ENCODE measurements around the gene OPN1SW.

The OPN1SW gene, protein sequence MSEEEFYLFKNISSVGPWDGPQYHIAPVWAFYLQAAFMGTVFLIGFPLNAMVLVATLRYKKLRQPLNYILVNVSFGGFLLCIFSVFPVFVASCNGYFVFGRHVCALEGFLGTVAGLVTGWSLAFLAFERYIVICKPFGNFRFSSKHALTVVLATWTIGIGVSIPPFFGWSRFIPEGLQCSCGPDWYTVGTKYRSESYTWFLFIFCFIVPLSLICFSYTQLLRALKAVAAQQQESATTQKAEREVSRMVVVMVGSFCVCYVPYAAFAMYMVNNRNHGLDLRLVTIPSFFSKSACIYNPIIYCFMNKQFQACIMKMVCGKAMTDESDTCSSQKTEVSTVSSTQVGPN
- 0 to 0.09 reads per million in 2 donors for total RNA-seq

DNA sequence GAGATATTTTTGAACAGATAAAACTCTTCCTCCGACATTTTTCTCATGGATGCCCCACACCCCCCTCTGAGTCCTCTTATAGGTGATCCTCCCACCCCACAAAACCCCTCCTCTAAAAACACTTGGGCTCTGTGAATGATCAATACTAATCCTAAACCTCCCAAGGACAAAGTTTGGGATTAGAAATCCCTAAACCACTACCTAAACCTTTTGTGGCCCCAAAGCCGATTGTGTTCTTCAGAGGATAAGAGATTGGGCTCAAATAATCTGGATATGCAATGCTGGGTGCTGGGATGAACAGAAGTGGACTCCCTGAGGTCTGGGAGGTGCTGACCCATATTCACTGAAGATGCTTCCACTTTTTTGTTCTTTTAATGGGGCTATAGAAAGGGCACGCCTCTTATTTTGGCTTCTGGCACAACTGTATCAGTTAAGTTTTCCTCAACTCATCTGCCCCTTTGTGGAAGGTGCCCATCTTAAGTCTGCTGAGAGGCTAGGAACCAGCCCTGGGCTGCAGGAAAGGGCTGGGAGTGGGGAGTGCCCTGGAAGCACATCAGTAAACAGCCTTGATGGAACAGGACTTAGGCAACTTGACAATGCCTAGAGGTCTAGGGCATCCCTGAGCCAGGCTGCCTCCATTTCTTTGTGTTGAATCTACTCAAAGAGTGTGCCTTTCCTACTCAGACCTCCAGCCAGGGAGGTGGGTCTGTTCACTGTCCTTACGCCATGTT, at the start of gene OPN1SW:
Gene OPN1SW (minus strand): TSS at position 51 of the 731 bp plus-strand sequence. CDS start 13 bp downstream, at position 38.
- DNase-seq = no peak

DNA sequence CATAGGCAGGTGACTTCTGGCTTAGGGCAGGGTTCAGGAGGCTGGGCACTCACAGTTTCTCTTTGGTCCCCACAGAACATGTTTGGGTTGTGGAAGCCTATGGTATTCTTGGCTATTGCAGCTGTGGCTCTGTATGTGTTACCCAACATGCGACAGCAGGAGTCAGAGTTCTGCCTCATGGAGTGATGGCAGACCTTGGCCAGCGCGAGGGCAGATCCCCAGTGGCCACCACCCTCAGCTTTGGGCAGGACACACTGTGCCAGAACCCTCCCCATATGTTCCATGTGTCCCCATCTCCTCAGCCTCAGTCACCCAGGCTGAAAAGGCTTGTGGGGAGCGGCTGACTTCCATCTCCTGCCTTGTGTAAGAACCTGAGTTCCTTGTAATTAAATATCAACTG, 46.1 kb upstream of the OPN1SW start:
- DNase-seq = no peak

DNA sequence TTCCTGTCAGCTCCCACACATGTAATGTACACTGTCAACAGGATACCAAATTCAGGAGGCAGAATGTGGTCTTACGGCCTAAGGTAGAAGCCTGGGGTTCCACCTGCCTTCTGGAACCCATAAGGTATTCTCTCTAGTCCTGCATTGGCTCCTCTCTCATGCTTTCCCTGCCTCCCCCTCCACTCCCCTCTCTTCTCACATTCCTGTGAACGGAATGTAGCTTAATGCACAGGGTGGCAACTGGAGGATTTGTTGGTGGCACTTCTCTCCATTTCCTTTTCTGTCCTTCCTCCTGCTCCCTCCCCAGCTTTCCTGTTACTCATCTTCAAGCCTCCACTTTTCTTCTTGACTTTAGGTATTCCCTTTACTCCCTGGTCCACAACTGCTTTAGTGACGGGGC, 43.1 kb upstream of the OPN1SW start:
- no peak for DNase-seq

DNA sequence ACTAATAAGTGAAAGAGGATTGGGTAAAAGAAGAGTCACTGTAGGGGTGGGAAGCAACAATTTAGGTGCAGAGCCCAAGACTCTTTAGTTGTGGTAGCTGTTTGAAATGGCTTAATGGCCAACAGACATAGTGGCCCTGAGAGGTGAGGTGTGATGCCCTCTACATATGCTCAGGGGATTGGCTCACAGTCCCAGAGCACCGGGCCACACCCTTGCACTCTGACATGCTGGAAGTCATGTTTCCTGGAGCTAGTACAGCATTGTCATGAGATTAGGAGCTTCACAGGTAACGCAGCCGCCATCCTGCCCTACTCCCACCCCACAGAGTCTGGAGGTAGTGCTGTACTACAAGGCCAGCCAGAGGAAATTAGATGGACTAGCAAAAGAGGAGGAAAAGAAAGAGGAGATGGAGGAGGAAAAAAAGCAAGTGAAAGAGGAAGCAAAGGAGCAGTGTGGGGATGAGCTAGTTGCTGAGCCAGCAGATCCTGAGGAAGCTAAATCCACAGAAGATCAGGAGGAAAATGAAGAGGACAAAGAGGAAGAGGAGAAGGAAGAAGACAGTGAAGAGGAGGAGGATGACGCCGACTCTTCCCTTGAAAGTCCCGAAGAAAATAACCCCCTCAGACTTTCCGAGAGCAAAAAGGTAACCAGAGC, 39.8 kb upstream of the OPN1SW start:
- DNase-seq = no peak

DNA sequence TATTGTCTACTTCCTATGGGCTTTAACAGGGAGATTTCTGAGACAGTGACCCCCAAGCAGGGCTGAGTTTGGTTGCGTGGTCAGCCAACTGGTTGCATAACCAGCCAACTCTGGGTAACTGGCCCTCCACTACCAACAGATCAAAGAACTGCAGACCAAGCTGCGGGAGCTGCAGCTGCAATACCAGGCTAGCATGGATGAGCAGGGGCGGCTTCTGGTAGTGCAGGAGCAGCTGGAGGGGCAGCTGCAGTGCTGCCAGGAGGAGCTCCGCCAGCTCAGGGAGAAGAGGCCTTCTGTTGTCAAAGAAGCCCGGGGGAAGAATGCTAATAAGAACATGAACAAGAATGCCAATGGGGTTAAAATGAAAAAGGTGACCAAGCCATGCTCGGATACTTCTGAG, 38.9 kb upstream of the OPN1SW start:
- DNase-seq = no peak

DNA sequence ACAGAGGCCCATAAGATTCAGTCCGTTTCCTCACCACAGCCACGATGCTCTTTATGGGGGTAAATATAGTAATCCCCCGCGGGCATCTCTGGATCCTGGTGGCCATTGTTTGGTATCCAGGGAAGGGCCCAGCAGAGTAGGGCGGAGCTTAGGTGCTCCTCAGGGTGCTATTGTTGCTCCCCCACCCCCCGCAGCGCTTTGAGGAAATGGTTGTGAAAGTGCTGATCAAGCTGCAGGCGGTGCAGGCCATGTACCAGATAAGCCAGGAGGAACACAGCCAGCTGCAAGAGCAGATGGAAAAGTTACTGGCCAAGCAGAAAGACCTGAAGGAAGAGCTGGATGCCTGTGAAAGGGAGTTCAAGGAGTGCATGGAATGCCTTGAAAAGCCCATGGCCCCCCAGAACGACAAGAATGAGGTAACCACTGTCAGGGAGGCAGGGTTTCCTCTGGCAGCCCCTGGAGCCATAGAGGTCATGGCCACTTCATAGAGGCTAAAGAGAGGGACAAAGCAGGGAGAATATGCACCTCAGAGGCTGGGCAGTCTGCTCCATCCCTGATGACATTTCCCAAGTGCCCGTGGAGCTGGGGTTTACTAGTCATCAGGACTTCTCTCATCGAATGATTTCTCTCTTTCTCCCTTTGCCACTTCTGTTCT, 37.0 kb upstream of the OPN1SW start:
- no peak for DNase-seq

DNA sequence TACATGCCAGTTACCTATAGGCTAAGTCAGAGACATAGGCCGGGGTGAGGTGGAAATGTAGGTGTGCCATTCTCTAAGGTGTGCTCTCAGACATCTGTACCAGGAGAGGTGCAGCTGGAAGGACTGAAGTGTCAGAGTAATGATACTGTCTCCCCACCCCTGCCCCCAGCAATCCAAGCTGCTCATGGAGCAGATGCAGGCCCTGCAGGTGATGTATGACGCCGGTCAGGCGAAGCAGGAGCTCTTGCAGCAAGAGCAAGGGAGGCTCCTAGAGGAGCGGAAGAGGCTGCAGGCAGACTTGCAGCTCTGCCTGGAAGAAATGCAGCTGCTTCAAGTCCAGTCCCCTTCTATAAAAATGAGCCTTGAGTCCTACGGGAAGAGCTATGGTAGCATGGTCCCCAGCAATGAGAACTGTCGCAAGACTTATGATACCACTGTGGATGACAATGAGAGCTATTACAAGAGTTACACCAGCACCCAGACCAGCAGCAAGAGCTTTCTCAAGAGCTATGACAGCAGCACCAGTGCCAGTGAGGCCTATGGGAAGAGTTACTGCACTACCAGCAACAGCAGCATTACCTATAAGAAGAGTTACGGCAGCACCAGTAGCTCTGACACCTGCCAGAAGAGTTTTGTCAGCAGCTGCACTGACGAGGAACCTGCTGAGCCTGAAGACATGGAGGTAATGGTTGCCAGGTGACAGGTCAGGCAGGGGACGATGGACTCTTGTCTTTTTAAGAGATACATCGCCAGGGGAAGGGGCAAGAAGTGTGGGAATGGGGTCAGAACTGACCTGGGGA, 36.2 kb upstream of the OPN1SW start:
- DNase-seq = no peak

DNA sequence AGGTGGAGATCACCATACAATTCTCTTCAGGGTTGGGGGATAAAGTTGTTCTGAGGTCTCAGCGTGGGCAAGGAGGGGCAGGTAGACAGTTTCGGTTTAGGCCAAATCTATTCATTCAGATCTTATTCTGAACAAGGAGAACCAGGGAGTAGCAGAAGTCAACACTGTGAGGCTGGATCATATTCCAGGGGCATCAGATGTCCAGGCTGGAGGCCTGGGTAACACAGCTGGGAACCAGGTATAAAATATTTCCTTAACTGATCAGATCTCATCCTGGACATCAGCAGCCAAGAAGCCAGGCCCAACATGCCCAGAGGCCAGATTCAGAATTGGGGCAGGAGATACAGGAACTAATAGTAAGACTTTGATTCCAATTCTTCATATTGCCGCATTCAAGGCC, 35.4 kb upstream of the OPN1SW start:
- no peak for DNase-seq

DNA sequence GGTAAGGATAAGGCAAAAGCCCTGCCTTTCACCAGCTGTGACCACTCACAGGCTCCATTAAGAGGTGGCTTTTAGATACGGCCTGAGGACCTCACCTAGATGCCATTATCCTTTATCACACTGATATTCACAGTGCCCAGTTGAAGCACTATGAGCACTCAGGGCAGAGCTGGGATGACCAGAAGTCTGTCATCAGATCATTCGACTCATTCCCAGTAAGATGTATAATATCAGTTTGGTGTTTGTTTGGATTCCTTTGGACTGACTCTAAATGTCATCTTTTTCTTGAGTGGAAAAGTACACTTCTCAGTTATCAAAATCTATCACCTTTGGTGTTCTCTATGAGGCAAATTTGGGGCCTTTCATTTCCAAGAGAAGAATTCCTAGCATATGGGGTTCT, 34.9 kb upstream of the OPN1SW start:
- DNase-seq = no peak

DNA sequence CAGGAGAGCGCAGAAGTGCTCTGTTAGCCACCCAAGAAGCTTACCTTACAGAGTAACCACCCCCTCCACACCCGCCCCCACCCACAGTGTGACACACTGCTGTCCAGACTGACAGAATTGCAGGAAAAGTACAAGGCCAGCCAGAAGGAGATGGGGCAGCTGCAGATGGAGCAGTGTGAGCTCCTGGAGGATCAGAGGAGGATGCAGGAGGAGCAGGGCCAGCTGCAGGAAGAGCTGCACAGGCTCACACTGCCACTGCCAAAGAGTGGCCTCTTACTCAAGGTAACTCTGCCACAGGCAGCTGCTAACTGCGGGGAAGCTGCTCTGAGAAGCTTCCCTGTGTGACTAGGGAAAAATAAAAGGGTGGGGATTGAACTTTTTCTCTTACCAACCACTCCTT, 33.8 kb upstream of the OPN1SW start:
- no peak for DNase-seq

DNA sequence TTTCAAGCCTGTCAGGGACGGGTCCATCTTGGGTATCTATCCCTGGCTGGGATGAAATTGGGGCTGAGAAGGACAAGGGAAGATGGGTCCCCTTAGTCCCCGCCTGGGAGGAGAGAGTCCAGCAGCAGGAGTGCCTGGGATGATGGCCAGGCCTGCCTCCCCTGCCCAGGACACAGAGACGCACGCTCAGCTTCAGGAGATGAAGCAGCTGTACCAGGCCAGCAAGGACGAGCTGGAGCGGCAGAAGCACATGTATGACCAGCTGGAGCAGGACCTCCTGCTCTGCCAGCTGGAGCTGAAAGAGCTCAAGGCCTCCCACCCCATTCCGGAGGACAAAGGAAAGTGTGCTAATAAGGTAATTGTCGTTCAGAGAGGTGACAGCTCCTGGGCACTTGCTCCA, 31.6 kb upstream of the OPN1SW start:
- DNase-seq = no peak

DNA sequence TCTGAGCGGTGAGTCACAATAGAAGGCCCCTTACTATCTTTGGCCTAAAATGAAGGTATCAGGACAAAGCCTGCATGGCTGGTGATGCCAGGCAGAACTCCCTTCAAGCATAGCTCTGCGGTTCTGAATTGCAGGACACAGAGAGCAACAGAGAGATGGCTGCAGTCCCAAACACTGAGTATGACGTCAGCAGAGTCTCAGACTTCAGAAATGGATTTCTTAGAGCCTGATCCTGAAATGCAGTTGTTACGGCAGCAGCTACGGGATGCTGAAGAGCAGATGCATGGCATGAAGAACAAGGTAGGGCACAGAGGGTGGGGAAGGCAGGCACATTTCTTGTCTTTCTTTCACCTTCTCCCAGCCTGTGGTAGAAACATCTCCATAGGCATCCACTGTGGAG, 29.6 kb upstream of the OPN1SW start:
- no peak for DNase-seq

DNA sequence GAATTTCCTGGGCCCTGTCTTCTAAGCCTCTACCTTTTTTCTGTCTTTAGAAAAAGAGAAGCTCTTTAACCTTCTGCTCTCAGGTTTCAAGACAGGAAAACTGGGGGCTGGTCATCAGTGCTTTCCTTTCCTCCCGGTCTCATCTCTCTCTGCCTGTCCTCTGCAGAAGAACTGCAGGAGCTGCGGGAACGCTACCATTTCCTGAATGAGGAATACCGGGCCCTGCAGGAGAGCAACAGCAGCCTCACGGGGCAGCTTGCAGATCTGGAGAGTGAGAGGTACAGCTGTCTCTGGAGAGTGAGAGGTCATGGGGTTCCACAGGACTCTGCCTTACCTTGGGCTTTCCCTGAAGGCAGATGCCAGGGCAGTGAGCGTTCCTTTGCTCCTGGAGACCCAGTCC, 28.9 kb upstream of the OPN1SW start:
- DNase-seq = no peak

DNA sequence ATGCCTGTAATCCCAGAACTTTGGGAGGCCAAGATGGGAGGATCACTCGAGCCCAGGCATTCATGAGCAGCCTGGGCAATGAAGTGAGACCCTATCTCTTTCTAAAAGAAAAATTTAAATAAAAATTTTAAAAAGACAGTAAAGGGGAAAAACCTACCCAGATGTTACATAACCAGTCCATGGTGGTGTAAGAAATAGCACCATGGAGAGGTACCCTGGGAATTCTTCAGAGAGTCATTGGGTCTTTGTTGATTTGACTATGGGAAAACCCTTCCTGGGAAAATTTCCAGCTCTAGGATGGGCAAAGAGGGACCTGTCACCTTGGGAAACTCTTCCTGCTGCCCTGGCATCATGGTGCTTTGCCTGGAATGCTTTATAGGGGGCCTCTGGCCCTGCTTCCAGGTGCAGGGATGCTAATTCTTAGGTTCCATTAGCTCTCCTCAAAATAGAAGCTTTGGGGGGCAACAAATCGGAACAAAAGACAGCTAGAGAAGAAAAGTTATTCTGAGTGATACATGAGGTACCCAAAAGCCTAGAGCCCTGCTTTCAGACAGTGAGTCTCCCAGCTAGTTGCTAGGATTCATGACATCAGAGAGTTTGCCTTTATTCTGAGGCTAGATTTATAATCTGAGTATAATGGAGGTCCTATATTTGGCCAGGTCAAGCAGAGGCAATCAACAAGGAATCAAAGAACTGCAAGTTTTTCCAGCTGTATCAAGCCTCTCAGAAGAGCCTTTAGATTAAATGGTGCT, 26.2 kb upstream of the OPN1SW start:
- DNase-seq = no peak

DNA sequence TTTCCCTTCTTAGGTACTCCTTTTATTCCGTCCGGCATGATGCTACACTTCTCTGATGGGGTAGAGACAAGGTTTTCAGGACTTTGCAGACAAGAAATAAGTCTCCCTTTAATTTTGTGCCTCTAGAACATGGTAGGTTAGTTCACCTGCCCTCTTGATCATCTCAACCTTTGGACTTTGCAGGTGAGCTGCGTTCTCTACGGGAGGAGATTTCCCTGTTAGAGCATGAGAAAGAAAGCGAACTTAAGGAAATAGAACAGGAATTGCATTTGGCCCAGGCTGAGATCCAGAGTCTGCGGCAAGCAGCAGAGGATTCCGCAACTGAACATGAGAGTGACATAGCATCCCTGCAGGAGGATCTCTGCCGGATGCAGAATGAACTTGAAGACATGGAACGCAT, 25.4 kb upstream of the OPN1SW start:
- no peak for DNase-seq

DNA sequence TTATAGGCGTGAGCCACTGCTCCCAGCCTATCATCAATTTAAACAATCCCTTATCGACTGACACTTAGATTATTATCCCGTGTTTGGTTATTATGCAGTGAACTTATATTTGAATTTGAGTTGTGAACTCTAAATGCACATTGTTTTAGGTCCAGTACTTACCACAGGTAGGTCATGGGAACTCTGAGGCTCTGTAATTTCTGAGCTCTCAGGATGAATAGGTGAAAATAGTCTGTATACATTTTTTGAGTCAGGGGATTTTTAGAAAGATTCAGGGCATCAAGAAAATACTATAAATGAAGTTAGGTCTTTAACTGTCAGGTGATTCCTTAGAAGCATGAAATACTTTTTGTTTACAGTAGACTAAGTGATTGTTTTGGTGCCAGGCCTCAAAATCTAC, 25.0 kb upstream of the OPN1SW start:
- DNase-seq = no peak

DNA sequence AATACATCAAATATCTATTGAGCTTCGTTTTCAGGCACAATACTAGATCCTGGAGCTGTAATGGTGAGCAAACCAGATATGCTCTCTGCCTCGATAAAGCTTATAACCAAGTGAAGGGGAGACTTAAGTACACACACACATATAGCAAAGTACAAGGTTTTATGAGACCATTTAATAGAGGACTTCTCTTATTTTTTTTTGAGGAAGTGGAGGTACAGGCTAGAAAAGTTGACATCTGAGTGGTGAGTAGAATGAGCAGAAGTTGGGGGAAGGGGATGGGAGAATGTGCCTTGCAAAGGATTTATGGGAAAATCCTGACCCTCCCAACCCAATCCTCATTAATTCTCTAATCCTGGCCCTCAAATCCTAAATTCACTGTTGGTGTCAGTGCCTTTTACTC, 23.9 kb upstream of the OPN1SW start:
- DNase-seq = no peak

DNA sequence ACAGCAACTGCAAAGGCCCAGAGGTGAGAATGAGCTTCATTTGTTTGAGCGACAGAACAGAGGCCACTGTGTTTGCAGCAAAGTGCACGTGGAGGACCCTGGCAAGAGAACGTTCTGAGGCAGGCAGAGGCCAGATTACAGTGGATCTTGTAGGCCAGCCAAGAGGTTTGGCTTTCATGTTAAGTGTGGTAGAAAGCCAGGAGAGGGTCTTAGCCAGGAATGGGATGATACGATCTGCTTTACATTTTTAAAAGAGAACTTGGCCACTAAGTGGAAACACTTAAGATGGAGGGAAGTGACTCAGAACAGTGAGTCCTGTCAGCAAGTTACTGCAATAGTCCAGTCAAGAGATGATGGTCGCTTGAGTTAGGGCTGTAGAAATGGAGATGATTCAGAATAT, 20.7 kb upstream of the OPN1SW start:
- no peak for DNase-seq

DNA sequence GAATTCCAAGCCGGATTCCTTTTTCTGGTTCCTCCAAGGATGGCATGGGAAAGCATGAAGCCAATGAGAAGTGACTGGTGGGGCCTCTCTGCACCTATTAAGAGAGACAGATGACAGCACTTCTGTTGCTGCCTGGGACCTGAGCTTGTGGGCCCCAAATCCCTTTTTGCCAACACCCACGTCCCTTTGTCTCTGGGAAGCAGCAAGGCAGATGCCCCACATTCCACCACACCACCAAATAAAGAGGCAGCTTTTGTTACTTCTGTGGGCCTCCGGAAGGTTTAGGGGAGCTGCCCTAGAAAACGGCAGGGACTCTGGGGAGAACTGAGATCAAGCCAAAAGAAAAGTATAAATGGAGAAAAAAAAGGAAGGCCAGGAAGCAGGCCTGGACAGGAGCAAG, 19.5 kb upstream of the OPN1SW start:
- DNase-seq = no peak

DNA sequence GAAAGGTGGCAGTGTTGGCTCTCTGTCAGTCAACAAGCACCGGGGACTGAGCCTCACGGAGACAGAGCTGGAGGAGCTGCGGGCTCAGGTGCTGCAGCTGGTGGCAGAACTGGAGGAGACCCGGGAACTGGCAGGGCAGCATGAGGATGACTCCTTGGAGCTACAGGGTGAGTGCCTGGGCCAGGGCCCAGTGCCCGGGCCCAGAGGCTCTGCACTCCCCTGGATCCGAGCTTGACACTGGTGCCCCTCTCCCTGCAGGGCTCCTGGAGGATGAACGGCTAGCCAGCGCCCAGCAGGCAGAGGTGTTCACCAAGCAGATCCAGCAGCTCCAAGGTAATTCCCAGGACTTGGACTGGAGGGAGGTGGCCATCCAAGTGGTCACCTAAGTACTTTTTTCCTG, 18.8 kb upstream of the OPN1SW start:
- DNase-seq = no peak

DNA sequence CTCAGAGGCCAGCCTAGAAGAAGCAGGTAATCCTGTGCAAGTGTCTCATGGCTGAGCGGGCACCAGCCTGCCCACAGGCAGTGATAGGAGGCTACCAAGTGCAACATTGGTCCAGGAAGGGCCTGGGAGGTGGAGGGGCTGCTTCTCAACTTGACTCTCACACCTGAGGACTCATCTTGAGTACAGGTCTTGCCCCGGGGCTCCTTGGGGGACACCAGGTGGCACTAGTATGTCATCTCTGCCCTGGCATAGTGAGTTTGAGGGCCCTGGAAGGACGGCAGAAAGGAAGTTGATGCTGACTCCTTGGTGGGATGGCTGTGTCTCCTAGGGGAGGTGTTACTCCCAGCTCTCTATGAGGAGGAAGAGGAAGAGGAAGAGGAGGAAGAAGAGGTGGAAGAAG, 18.4 kb upstream of the OPN1SW start:
- no peak for DNase-seq

DNA sequence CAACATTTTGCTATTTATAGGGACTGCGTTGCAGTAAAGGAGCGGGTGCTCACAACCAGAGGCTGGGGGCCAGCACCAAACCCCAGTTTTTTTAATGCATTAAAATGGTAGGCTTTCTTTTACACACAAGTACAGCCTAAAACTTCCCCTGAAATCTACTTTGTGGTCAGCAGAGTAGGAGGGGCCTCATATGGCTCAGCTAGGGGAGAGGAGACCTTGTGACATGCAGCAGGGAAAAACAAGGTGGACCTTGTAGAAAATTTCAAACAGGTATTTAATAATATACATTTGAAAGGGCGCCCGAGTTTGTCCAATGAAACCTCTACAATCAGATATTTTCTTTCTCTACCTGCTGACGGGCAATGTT, 17.6 kb upstream of the OPN1SW start:
- DNase-seq = no peak
